ENCODE measurements around the gene TMEM175.

DNA sequence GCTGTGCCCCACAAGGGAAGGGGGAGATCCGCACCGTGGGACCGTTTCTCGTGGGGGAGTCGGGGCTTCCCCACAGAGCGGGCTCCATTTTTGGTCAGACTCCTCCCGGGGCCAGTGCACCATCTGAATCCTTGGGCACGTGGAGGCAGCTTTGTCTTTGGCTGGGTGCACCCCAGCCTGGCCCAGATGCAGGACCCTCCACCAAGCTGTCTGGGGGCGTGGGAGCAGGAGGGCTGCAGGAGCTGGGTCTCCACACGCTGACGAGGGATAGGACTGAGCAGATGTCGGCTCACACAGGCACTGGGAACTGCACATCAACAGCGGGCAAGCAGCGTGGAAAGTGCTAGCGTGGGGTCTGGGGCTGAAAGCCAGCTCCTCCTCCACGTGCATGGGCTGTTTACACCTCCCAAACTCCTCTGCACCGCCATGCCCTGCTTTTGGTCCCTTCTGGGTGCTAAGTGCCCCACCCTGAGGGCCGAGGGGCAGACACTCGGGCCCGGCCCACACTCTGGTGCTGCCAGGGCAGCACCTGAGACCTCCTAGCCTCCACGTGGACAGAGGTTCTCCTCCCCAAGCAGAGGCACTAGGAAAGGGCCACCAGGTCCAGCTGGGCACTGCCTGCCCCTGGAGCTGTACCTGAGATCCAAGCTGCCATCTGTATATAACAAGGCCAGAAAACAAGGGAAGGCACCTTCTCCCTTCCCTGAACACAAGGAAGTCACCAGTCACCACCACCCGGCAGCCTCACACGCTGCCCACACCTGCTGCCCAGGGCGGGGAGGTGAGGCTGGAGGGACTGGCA is 27.3 kb downstream of the TMEM175 start:
- no peak for TF ChIP-seq CTCF (optimal IDR thresholded peaks at IDR 0.05 in 1 of 3, IDR thresholded peaks at IDR 0.05 in 1 of 3, conservative IDR thresholded peaks at IDR 0.05 in 1 of 3; ENCODE audit: extremely low read depth in 1 of 3, insufficient read depth in 2 of 3, low read length in 3 of 3)
- TF ChIP-seq EZH2 (IDR thresholded peaks at IDR 0.05; ENCODE audit: low read length): no peak
